Mesothelial cell of epicardium (in vitro differentiated cells): ENCODE results near the gene PRPH2. TPM values are rescaled to one million over a fixed set of nuclear protein-coding genes. Genes with fewer than 3 reads are reported as not detected.

ENCODE experiments used
- DNase-seq, 2 experiments: peaks; one replicate each; pipeline ENCODE4 v3.0.0; 2021; ENCODE audit warnings: low spot score in 2 of 2; ENCODE audit not compliant: unreplicated experiment in 2 of 2
- H3K27ac Mint-ChIP-seq: 2 replicates; pipeline ENCODE4 v1.8.0; 2021; ENCODE audit warnings: mixed read lengths
- H3K27me3 Mint-ChIP-seq: 2 replicates; pipeline ENCODE4 v1.8.0; 2021; ENCODE audit warnings: low read depth, mixed read lengths
- H3K36me3 Mint-ChIP-seq: 2 replicates; pipeline ENCODE4 v1.8.0; 2021; ENCODE audit warnings: mixed read lengths
- H3K4me1 Mint-ChIP-seq: 2 replicates; pipeline ENCODE4 v1.8.0; 2021; ENCODE audit warnings: mixed read lengths
- H3K4me3 Mint-ChIP-seq: 2 replicates; pipeline ENCODE4 v1.8.0; 2021; ENCODE audit warnings: mild to moderate bottlenecking, moderate library complexity, mixed read lengths
- H3K9me3 Mint-ChIP-seq: 2 replicates; pipeline ENCODE4 v1.8.0; 2021; ENCODE audit warnings: mixed read lengths
- CTCF ChIP-seq: fragments of 200-600 bp; sonication (generic); IDR thresholded peaks from one replicate; pipeline ENCODE4 v1.5.0; 2021; ENCODE audit warnings: antibody characterized with exemption; ENCODE audit not compliant: unreplicated experiment
- total RNA-seq: library from RNA; stranded (reverse); gene quantifications from 3 replicates; pipeline ENCODE4 v1.2.1, GENCODE V29; 2021

Gene PRPH2
- total RNA-seq, 1 donor from 2014 or later = 0.16 TPM

GRCh38 chr6:42702200-42702599 lies 20.2 kb downstream of the PRPH2 start:
- no peak for TF ChIP-seq CTCF
- Mint-ChIP-seq H3K4me3 (no peak overlapping the region), H3K4me1 (no peaks in the 10 kb centered on the region), H3K9me3 (no peaks in the 10 kb centered on the region), H3K27ac (no peak overlapping the region), H3K27me3 (no peaks in the 10 kb centered on the region), H3K36me3 (no peaks in the 10 kb centered on the region)
- DNase-seq = no peak

GRCh38 chr6:42698217-42698616 lies 24.2 kb downstream of the PRPH2 start:
- TF ChIP-seq CTCF = no peak
- H3K36me3 Mint-ChIP-seq = peaks cover 6% of the 10 kb centered on the region

GRCh38 chr6:42697268-42697655 lies 25.1 kb downstream of the PRPH2 start:
- Mint-ChIP-seq H3K4me1 (no peaks in the 10 kb centered on the region), H3K27me3 (no peaks in the 10 kb centered on the region), H3K27ac (no peak overlapping the region), H3K36me3 (peaks cover 8% of the 10 kb centered on the region), H3K9me3 (no peaks in the 10 kb centered on the region), H3K4me3 (no peak overlapping the region)
- no peak for DNase-seq
- TF ChIP-seq CTCF = no peak

More at GRCh38 chr6:42698217-42698616, 24.2 kb downstream of the PRPH2 start:
- no peaks in the 10 kb centered on the region for H3K9me3 Mint-ChIP-seq
- no peak for DNase-seq
- H3K27me3 Mint-ChIP-seq = no peaks in the 10 kb centered on the region
- no peak overlapping the region for H3K27ac Mint-ChIP-seq
- H3K4me3 Mint-ChIP-seq = no peak overlapping the region
- H3K4me1 Mint-ChIP-seq = no peaks in the 10 kb centered on the region

GRCh38 chr6:42696526-42697267 lies 25.7 kb downstream of the PRPH2 start:
- DNase-seq = no peak
- no peak for TF ChIP-seq CTCF
- no peaks in the 10 kb centered on the region for H3K4me1 Mint-ChIP-seq
- H3K27me3 Mint-ChIP-seq = no peaks in the 10 kb centered on the region
- peaks cover 8% of the 10 kb centered on the region for H3K36me3 Mint-ChIP-seq
- no peak overlapping the region for H3K4me3 Mint-ChIP-seq
- H3K27ac Mint-ChIP-seq = no peak overlapping the region
- H3K9me3 Mint-ChIP-seq = no peaks in the 10 kb centered on the region

GRCh38 chr6:42694586-42694985 lies 27.8 kb downstream of the PRPH2 start:
- Mint-ChIP-seq H3K36me3 (peaks cover 25% of the 10 kb centered on the region), H3K9me3 (no peaks in the 10 kb centered on the region), H3K4me1 (no peaks in the 10 kb centered on the region), H3K27ac (no peak overlapping the region), H3K4me3 (no peak overlapping the region), H3K27me3 (no peaks in the 10 kb centered on the region)
- no peak for TF ChIP-seq CTCF
- DNase-seq = no peak
